ENCODE data around the gene MICAL3.

GRCh38 chr22:18071968-18072310, 47.6 kb upstream of the MICAL3 start:
- TF ChIP-seq CTCF (IDR thresholded peaks at IDR 0.05): no peak
- TF ChIP-seq EZH2 (IDR thresholded peaks at IDR 0.05): no peak

All from neural progenitor cell (in vitro differentiated cells).